HepG2 (cell line): ENCODE data around the gene FAT1. TPM values are rescaled to one million over a fixed set of nuclear protein-coding genes. Genes with fewer than 3 reads are reported as not detected.

ENCODE experiments used
- CEBPZ ChIP-seq: IDR thresholded peaks from 2 replicates; pipeline ENCODE4 v1.6.1; 2012; ENCODE audit warnings: low read length, improper control_type of control experiment
- CENPT ChIP-seq: sonication (generic); formaldehyde crosslinking; IDR thresholded peaks from 2 replicates; pipeline ENCODE4 v1.8.0; 2022; ENCODE audit warnings: low read depth, mild to moderate bottlenecking, moderate library complexity, missing genetic modification reagents
- ETS1 ChIP-seq: sonication (generic); formaldehyde crosslinking; IDR thresholded peaks from 2 replicates; pipeline ENCODE4 v1.4.0; 2020; ENCODE audit warnings: missing genetic modification reagents
- FOXO4 ChIP-seq: sonication (generic); formaldehyde crosslinking; conservative IDR thresholded peaks from 2 replicates; pipeline ENCODE4 v1.8.1; 2023; ENCODE audit warnings: missing genetic modification reagents
- KAT8 ChIP-seq: IDR thresholded peaks from 2 replicates; pipeline ENCODE4 v1.6.1; 2016; ENCODE audit warnings: missing genetic modification reagents, missing compliant biosample characterization
- NR2C2 ChIP-seq: sonication (generic); formaldehyde crosslinking; IDR thresholded peaks from 2 replicates; pipeline ENCODE4 v1.4.0; 2020; ENCODE audit warnings: missing genetic modification reagents, mild to moderate bottlenecking, moderate library complexity, borderline replicate concordance
- RAD21 ChIP-seq: fragments of 450-650 bp; formaldehyde crosslinking; IDR thresholded peaks from 2 replicates; pipeline ENCODE4 v1.5.0; 2020; ENCODE audit warnings: mild to moderate bottlenecking
- RBM22 ChIP-seq: fragments of 200-400 bp; formaldehyde crosslinking; optimal IDR thresholded peaks from 2 replicates; pipeline ENCODE3; 2017; ENCODE audit warnings: mild to moderate bottlenecking, low read length, moderate library complexity
- RFXANK ChIP-seq: IDR thresholded peaks from 2 replicates; pipeline ENCODE4 v1.6.1; 2016
- TBX2 ChIP-seq: sonication (generic); formaldehyde crosslinking; IDR thresholded peaks from 2 replicates; pipeline ENCODE4 v1.5.0; 2020; ENCODE audit warnings: missing genetic modification reagents, mild to moderate bottlenecking, borderline replicate concordance
- ZBTB20 ChIP-seq: sonication (generic); formaldehyde crosslinking; IDR thresholded peaks from 2 replicates; pipeline ENCODE4 v1.8.1; 2023; ENCODE audit warnings: missing genetic modification reagents, low read depth, mild to moderate bottlenecking, borderline replicate concordance
- ZC3H4 ChIP-seq: sonication (generic); formaldehyde crosslinking; IDR thresholded peaks from 2 replicates; pipeline ENCODE4 v1.4.0; 2020; ENCODE audit warnings: missing genetic modification reagents, borderline replicate concordance
- ZNF264 ChIP-seq: sonication (generic); formaldehyde crosslinking; IDR thresholded peaks from 2 replicates; pipeline ENCODE4 v1.4.0; 2020; ENCODE audit warnings: missing genetic modification reagents
- ZNF547 ChIP-seq: sonication (generic); formaldehyde crosslinking; IDR thresholded peaks from 2 replicates; pipeline ENCODE4 v1.5.1; 2020; ENCODE audit warnings: mild to moderate bottlenecking, missing genetic modification reagents
- ZNF557 ChIP-seq: sonication (generic); formaldehyde crosslinking; IDR thresholded peaks from 2 replicates; pipeline ENCODE4 v1.4.0; 2020; ENCODE audit warnings: missing genetic modification reagents
- ZNF75D ChIP-seq: sonication (generic); formaldehyde crosslinking; IDR thresholded peaks from 2 replicates; pipeline ENCODE4 v1.8.1; 2023; ENCODE audit warnings: missing genetic modification reagents, mild to moderate bottlenecking, borderline replicate concordance
- polyA plus RNA-seq, 8 experiments: library from polyadenylated mRNA; depleted of rRNA in 3 of 8; stranded (reverse) in 7 of 8; unstranded in 1 of 8; fragments of >200 nt; fragmentation: Illumina TruSeq in 4 of 8; extraction: Trizol in 4 of 8; gene quantifications; 2 replicates each; pipeline versions ENCODE4 v1.2.1 to v1.2.3, GENCODE V29; 2011 to 2016; ENCODE audit warnings: low read depth in 4 of 8, missing spikeins in 1 of 8, mixed read lengths in 1 of 8; ENCODE audit not compliant: insufficient read depth in 1 of 8
- total RNA-seq, 5 experiments: library from RNA; depleted of rRNA; stranded (reverse); fragments of >200 nt; fragmentation: Illumina TruSeq; extraction: Trizol; gene quantifications; 2 replicates each; pipeline ENCODE4 v1.2.3, GENCODE V29; 2016; ENCODE audit warnings: low read depth in 1 of 5
- TF ChIP-seq, protein P1 (sequence below): sonication (generic); formaldehyde crosslinking; IDR thresholded peaks from 2 replicates; pipeline ENCODE4 v1.4.0; 2020; ENCODE audit warnings: missing genetic modification reagents
- TF ChIP-seq, protein P2 (sequence below): sonication (generic); formaldehyde crosslinking; IDR thresholded peaks from 2 replicates; pipeline ENCODE4 v1.8.0; 2022; ENCODE audit warnings: mild to moderate bottlenecking, missing genetic modification reagents

The FAT1 gene
- total and polyA plus RNA-seq, 2 of the 13 experiments (the other 11 are each of a cell fraction or from before 2014, with no cell fraction given), result 185 to 216 TPM

GRCh38 chr4:186685767-186686183 is 37.9 kb downstream of the FAT1 start (continued):
- TF ChIP-seq CEBPZ (no peak), TBX2 (no peak), RBM22 (no peak), CENPT (no peak), ZBTB20 (CRISPR knock-in tag) (no peak), ZNF75D (CRISPR knock-in tag) (no peak), ZNF264 (CRISPR knock-in tag) (no peak), KAT8 (CRISPR knock-in tag) (no peak), ETS1 (CRISPR knock-in tag) (no peak), FOXO4 (no peak), ZNF557 (CRISPR knock-in tag) (no peak), RFXANK (CRISPR knock-in tag) (no peak), ZNF547 (CRISPR knock-in tag) (no peak), ZC3H4 (CRISPR knock-in tag) (no peak), NR2C2 (no peak), RAD21 (CRISPR knock-in tag) (no peak)
- TF ChIP-seq, protein P1, sequence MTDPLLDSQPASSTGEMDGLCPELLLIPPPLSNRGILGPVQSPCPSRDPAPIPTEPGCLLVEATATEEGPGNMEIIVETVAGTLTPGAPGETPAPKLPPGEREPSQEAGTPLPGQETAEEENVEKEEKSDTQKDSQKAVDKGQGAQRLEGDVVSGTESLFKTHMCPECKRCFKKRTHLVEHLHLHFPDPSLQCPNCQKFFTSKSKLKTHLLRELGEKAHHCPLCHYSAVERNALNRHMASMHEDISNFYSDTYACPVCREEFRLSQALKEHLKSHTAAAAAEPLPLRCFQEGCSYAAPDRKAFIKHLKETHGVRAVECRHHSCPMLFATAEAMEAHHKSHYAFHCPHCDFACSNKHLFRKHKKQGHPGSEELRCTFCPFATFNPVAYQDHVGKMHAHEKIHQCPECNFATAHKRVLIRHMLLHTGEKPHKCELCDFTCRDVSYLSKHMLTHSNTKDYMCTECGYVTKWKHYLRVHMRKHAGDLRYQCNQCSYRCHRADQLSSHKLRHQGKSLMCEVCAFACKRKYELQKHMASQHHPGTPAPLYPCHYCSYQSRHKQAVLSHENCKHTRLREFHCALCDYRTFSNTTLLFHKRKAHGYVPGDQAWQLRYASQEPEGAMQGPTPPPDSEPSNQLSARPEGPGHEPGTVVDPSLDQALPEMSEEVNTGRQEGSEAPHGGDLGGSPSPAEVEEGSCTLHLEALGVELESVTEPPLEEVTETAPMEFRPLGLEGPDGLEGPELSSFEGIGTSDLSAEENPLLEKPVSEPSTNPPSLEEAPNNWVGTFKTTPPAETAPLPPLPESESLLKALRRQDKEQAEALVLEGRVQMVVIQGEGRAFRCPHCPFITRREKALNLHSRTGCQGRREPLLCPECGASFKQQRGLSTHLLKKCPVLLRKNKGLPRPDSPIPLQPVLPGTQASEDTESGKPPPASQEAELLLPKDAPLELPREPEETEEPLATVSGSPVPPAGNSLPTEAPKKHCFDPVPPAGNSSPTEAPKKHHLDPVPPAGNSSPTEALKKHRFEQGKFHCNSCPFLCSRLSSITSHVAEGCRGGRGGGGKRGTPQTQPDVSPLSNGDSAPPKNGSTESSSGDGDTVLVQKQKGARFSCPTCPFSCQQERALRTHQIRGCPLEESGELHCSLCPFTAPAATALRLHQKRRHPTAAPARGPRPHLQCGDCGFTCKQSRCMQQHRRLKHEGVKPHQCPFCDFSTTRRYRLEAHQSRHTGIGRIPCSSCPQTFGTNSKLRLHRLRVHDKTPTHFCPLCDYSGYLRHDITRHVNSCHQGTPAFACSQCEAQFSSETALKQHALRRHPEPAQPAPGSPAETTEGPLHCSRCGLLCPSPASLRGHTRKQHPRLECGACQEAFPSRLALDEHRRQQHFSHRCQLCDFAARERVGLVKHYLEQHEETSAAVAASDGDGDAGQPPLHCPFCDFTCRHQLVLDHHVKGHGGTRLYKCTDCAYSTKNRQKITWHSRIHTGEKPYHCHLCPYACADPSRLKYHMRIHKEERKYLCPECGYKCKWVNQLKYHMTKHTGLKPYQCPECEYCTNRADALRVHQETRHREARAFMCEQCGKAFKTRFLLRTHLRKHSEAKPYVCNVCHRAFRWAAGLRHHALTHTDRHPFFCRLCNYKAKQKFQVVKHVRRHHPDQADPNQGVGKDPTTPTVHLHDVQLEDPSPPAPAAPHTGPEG (CRISPR knock-in tag), result no peak
- TF ChIP-seq, protein P2, sequence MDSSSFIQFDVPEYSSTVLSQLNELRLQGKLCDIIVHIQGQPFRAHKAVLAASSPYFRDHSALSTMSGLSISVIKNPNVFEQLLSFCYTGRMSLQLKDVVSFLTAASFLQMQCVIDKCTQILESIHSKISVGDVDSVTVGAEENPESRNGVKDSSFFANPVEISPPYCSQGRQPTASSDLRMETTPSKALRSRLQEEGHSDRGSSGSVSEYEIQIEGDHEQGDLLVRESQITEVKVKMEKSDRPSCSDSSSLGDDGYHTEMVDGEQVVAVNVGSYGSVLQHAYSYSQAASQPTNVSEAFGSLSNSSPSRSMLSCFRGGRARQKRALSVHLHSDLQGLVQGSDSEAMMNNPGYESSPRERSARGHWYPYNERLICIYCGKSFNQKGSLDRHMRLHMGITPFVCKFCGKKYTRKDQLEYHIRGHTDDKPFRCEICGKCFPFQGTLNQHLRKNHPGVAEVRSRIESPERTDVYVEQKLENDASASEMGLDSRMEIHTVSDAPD, result no peak
